ENCODE data around the gene RAX.

- TF ChIP-seq, protein P1, sequence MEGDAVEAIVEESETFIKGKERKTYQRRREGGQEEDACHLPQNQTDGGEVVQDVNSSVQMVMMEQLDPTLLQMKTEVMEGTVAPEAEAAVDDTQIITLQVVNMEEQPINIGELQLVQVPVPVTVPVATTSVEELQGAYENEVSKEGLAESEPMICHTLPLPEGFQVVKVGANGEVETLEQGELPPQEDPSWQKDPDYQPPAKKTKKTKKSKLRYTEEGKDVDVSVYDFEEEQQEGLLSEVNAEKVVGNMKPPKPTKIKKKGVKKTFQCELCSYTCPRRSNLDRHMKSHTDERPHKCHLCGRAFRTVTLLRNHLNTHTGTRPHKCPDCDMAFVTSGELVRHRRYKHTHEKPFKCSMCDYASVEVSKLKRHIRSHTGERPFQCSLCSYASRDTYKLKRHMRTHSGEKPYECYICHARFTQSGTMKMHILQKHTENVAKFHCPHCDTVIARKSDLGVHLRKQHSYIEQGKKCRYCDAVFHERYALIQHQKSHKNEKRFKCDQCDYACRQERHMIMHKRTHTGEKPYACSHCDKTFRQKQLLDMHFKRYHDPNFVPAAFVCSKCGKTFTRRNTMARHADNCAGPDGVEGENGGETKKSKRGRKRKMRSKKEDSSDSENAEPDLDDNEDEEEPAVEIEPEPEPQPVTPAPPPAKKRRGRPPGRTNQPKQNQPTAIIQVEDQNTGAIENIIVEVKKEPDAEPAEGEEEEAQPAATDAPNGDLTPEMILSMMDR (IDR thresholded peaks at IDR 0.05; ENCODE audit: low read depth, low read length), result no peak
- TF ChIP-seq EZH2phosphoT487 (IDR thresholded peaks at IDR 0.05; ENCODE audit: low read depth), result no peak
These were observed 9.6 kb downstream of the RAX start for GRCh38 chr18:59263661-59264060.
